GM12872 (cell line): Measurements from ENCODE around the gene CTTNBP2NL.

ENCODE experiments used
- CTCF ChIP-seq: IDR thresholded peaks from 3 replicates; pipeline ENCODE4 v1.5.1; 2011; ENCODE audit warnings: low read depth, mild to moderate bottlenecking, low read length, moderate library complexity; ENCODE audit not compliant: insufficient read depth

The CTTNBP2NL gene

GRCh38 chr1:112375701-112376100 is 20.3 kb upstream of the CTTNBP2NL start:
- TF ChIP-seq CTCF = no peak

- TF ChIP-seq CTCF = no peak
Observed at GRCh38 chr1:112380356-112380755, 15.7 kb upstream of the CTTNBP2NL start.

GRCh38 chr1:112381324-112382076 is 14.5 kb upstream of the CTTNBP2NL start:
- no peak for TF ChIP-seq CTCF

- TF ChIP-seq CTCF = no peak
Observed at GRCh38 chr1:112383759-112384370, 12.1 kb upstream of the CTTNBP2NL start.

GRCh38 chr1:112386024-112386723 is 9.8 kb upstream of the CTTNBP2NL start:
- no peak for TF ChIP-seq CTCF

- TF ChIP-seq CTCF = no peak
Observed at GRCh38 chr1:112386731-112387346, 9.2 kb upstream of the CTTNBP2NL start.

GRCh38 chr1:112387807-112388206 is 8.2 kb upstream of the CTTNBP2NL start:
- TF ChIP-seq CTCF = no peak
